ENCODE results near the gene ARPP19. TPM values are rescaled to one million over a fixed set of nuclear protein-coding genes. Genes with fewer than 3 reads are reported as not detected.
A peak's percentile ranks its signal among the peaks of the same experiment; 100 is the strongest.

The ARPP19 gene
- polyA plus RNA-seq, 1 donor from 2014 or later, result 64.6 TPM

GRCh38 chr15:52511084-52511483 lies 57.7 kb downstream of the ARPP19 start:
- Mint-ChIP-seq H3K4me3 (no peak overlapping the region), H3K36me3 (no peaks in the 10 kb centered on the region), H3K9me3 (no peaks in the 10 kb centered on the region), H3K27me3 (no peaks in the 10 kb centered on the region), H3K27ac (no peak overlapping the region), H3K4me1 (peaks cover 23 to 43% (median 30%) of the 10 kb centered on the region in 3 donors)

GRCh38 chr15:52509500-52510245 lies 59.2 kb downstream of the ARPP19 start:
- Mint-ChIP-seq H3K4me3 (no peak overlapping the region), H3K36me3 (no peaks in the 10 kb centered on the region), H3K4me1 (peaks cover 23 to 50% (median 36%) of the 10 kb centered on the region in 3 donors), H3K9me3 (no peaks in the 10 kb centered on the region), H3K27me3 (no peaks in the 10 kb centered on the region), H3K27ac (peak overlapping the region in 1 of 3 donors; percentile 68)

GRCh38 chr15:52506549-52506948 lies 62.3 kb downstream of the ARPP19 start:
- H3K36me3 Mint-ChIP-seq, result no peaks in the 10 kb centered on the region
- peaks cover 42 to 64% (median 49%) of the 10 kb centered on the region in 3 donors for H3K4me1 Mint-ChIP-seq
- H3K27me3 Mint-ChIP-seq, result no peaks in the 10 kb centered on the region
- H3K4me3 Mint-ChIP-seq, result no peak overlapping the region
- H3K27ac Mint-ChIP-seq, result no peak overlapping the region
- no peaks in the 10 kb centered on the region for H3K9me3 Mint-ChIP-seq

GRCh38 chr15:52505151-52505550 lies 63.7 kb downstream of the ARPP19 start:
- H3K27me3 Mint-ChIP-seq, result no peaks in the 10 kb centered on the region
- peak overlapping the region in 1 of 4 donors; percentile 23 for H3K4me3 Mint-ChIP-seq
- H3K4me1 Mint-ChIP-seq, result peaks cover 40 to 52% (median 42%) of the 10 kb centered on the region in 3 donors
- peak overlapping the region in 1 of 3 donors; percentile 69 for H3K27ac Mint-ChIP-seq
- H3K9me3 Mint-ChIP-seq, result no peaks in the 10 kb centered on the region
- H3K36me3 Mint-ChIP-seq, result peaks cover 2% of the 10 kb centered on the region

GRCh38 chr15:52503788-52504496 lies 64.9 kb downstream of the ARPP19 start:
- Mint-ChIP-seq H3K4me3 (peak overlapping the region; percentile 8 to 82 (median 59)), H3K9me3 (no peaks in the 10 kb centered on the region), H3K36me3 (peaks cover 2% of the 10 kb centered on the region), H3K27me3 (no peaks in the 10 kb centered on the region), H3K27ac (peak overlapping the region in 2 of 3 donors; percentile 5 to 81), H3K4me1 (peaks cover 36 to 46% (median 40%) of the 10 kb centered on the region in 3 donors)

- H3K4me1 Mint-ChIP-seq, result peaks cover 34 to 44% (median 42%) of the 10 kb centered on the region in 3 donors
- no peaks in the 10 kb centered on the region for H3K27me3 Mint-ChIP-seq
- H3K36me3 Mint-ChIP-seq, result peaks cover 2% of the 10 kb centered on the region
- H3K9me3 Mint-ChIP-seq, result no peaks in the 10 kb centered on the region
- no peak overlapping the region for H3K4me3 Mint-ChIP-seq
- H3K27ac Mint-ChIP-seq, result peak overlapping the region in 1 of 3 donors; percentile 64
Observed at GRCh38 chr15:52502608-52503007, 66.2 kb downstream of the ARPP19 start.

- Mint-ChIP-seq H3K36me3 (peaks cover 2% of the 10 kb centered on the region), H3K4me1 (peaks cover 28 to 47% (median 40%) of the 10 kb centered on the region in 3 donors), H3K27me3 (no peaks in the 10 kb centered on the region), H3K4me3 (no peak overlapping the region), H3K9me3 (no peaks in the 10 kb centered on the region), H3K27ac (peak overlapping the region in 1 of 3 donors; percentile 59)
Observed at GRCh38 chr15:52499506-52499905, 69.3 kb downstream of the ARPP19 start.

GRCh38 chr15:52498706-52499105 lies 70.1 kb downstream of the ARPP19 start:
- H3K27me3 Mint-ChIP-seq, result no peaks in the 10 kb centered on the region
- peaks cover 2% of the 10 kb centered on the region for H3K36me3 Mint-ChIP-seq
- H3K4me1 Mint-ChIP-seq, result peaks cover 21 to 44% (median 34%) of the 10 kb centered on the region in 3 donors
- H3K4me3 Mint-ChIP-seq, result peak overlapping the region in 1 of 4 donors; percentile 12
- H3K27ac Mint-ChIP-seq, result peak overlapping the region; percentile 4 to 53 (median 25)
- H3K9me3 Mint-ChIP-seq, result no peaks in the 10 kb centered on the region

Other genes starting within 250 kb of the ARPP19 start
- 16.7 TPM for gene MYO5A, start 40.1 kb downstream of the ARPP19 start, polyA plus RNA-seq
- 29.0 TPM for gene ATOSA, start 110.4 kb upstream of the ARPP19 start, polyA plus RNA-seq
- gene ONECUT1, start 221.3 kb upstream of the ARPP19 start, polyA plus RNA-seq, result not detected

Measured in IgD-negative memory B cell (primary cell).